K562 (cell line): ENCODE results near the gene TRAF3IP3. TPM values are rescaled to one million over a fixed set of nuclear protein-coding genes. Genes with fewer than 3 reads are reported as not detected.

ENCODE experiments used
- ATF4 ChIP-seq: fragments of 450-650 bp; formaldehyde crosslinking; IDR thresholded peaks from 2 replicates; pipeline ENCODE4 v1.4.0; 2022; ENCODE audit warnings: mild to moderate bottlenecking, moderate library complexity
- CGGBP1 ChIP-seq: fragments of 250-450 bp; sonication (Bioruptor Pico); IDR thresholded peaks from 2 replicates; pipeline ENCODE4 v1.9.0; 2021; ENCODE audit warnings: mild to moderate bottlenecking
- CLOCK ChIP-seq: fragments of 250-450 bp; sonication (Bioruptor Pico); IDR thresholded peaks from 2 replicates; pipeline ENCODE4 v1.4.0; 2020; ENCODE audit warnings: mild to moderate bottlenecking, moderate library complexity, borderline replicate concordance
- NELFE ChIP-seq: IDR thresholded peaks from 2 replicates; pipeline ENCODE4 v1.6.1; 2011; ENCODE audit warnings: mild to moderate bottlenecking; ENCODE audit not compliant: insufficient read depth, insufficient read length
- NR3C1 ChIP-seq: sonication (generic); formaldehyde crosslinking; IDR thresholded peaks from 2 replicates; pipeline ENCODE4 v1.8.1; 2022; ENCODE audit warnings: missing genetic modification reagents
- PREB ChIP-seq: sonication (generic); formaldehyde crosslinking; IDR thresholded peaks from 2 replicates; pipeline ENCODE4 v1.8.1; 2023; ENCODE audit warnings: mild to moderate bottlenecking, missing genetic modification reagents
- PYGO2 ChIP-seq: fragments of 450-650 bp; IDR thresholded peaks from 2 replicates; pipeline ENCODE4 v1.6.1; 2016; ENCODE audit warnings: mild to moderate bottlenecking, missing genetic modification characterization, moderate library complexity, missing compliant biosample characterization
- SLC30A9 ChIP-seq: fragments of 250-450 bp; sonication (Bioruptor Pico); IDR thresholded peaks from 2 replicates; pipeline ENCODE4 v1.8.0; 2022; ENCODE audit warnings: mild to moderate bottlenecking, moderate library complexity
- YY1 ChIP-seq, 3 experiments: IDR thresholded peaks; 2 replicates each; pipeline ENCODE4 v1.6.1; 2011; ENCODE audit warnings: low read length in 2 of 3, mild to moderate bottlenecking in 2 of 3, moderate library complexity in 2 of 3, borderline replicate concordance in 1 of 3, control low read depth in 1 of 3, low read depth in 1 of 3; ENCODE audit not compliant: insufficient read depth in 3 of 3, insufficient replicate concordance in 2 of 3, control insufficient read depth in 1 of 3, insufficient read length in 1 of 3; ENCODE audit errors: extremely low read depth in 1 of 3
- ZFP1 ChIP-seq: fragments of 450-650 bp; formaldehyde crosslinking; IDR thresholded peaks from 2 replicates; pipeline ENCODE4 v1.4.0; 2020; ENCODE audit warnings: mild to moderate bottlenecking, mixed read lengths
- ZMIZ1 ChIP-seq, 2 experiments: fragments of 150-350 bp in 1 of 2; IDR thresholded peaks; 2 replicates each; pipeline ENCODE4 v1.6.1; 2012 to 2016; ENCODE audit warnings: low read depth in 2 of 2, low read length in 2 of 2, mild to moderate bottlenecking in 1 of 2, moderate library complexity in 1 of 2
- ZNF655 ChIP-seq: fragments of 250-450 bp; sonication (Bioruptor Pico); IDR thresholded peaks from 2 replicates; pipeline ENCODE4 v1.5.0; 2021
- ZNF785 ChIP-seq: fragments of 250-450 bp; sonication (Bioruptor Pico); IDR thresholded peaks from 2 replicates; pipeline ENCODE4 v1.4.0; 2020; ENCODE audit warnings: mild to moderate bottlenecking
- polyA plus RNA-seq, 8 experiments: library from polyadenylated mRNA; depleted of rRNA in 4 of 8; stranded (reverse) in 5 of 8; unstranded in 3 of 8; fragments of >200 nt; fragmentation: Nextera tagmentation in 2 of 8; fragmentation: Illumina TruSeq in 1 of 8; extraction: Ambion mirVana in 2 of 8; extraction: Trizol in 1 of 8; gene quantifications; 2 replicates each; pipeline versions ENCODE4 v1.2.1 to v1.2.3, GENCODE V29; 2011 to 2014; ENCODE audit warnings: inconsistent platforms in 1 of 8, missing spikeins in 1 of 8
- total RNA-seq, 7 experiments: library from RNA; depleted of rRNA in 6 of 7; stranded (reverse); fragments of >200 nt in 6 of 7; fragmentation: Illumina TruSeq in 2 of 7; extraction: Trizol in 2 of 7; gene quantifications; 2 replicates each; pipeline versions ENCODE4 v1.2.1 to v1.2.3, GENCODE V29; 2011 to 2021; ENCODE audit warnings: low replicate concordance in 1 of 7

TRAF3IP3 gene
- total and polyA plus RNA-seq, 9 of the 15 experiments (the other 6 are each of a cell fraction or from before 2014, with no cell fraction given), result 0.06 to 1.1 (median 0.31) TPM

GRCh38 chr1:209784265-209785169 lies 28.7 kb downstream of the TRAF3IP3 start, which contains the start of gene C1orf74 (continued):
- TF ChIP-seq CLOCK (no peak), CGGBP1 (CRISPR knock-in tag) (0 out of 2 replicates have a peak, but pooled peaks have one; percentile 14), PYGO2 (tag) (peak; percentile 67; the same call in 1 of the 2 replicates), ZMIZ1 (IDR thresholded peaks at IDR 0.05; ENCODE audit: low read depth in 2 of 2, low read length in 2 of 2) (peak in 1 of 2 experiments; percentile 49; a peak in 2 of 4 replicates), YY1 (IDR thresholded peaks at IDR 0.05; ENCODE audit: borderline replicate concordance in 1 of 3, control insufficient read depth in 1 of 3, extremely low read depth in 1 of 3, insufficient read depth in 3 of 3, insufficient read length in 1 of 3, insufficient replicate concordance in 2 of 3, low read depth in 1 of 3, low read length in 2 of 3) (peak in 2 of 3 experiments; percentile 64 to 79), NELFE (no peak), ZFP1 (CRISPR knock-in tag) (peak; percentile 23; the same call in 1 of the 2 replicates), SLC30A9 (CRISPR knock-in tag) (no peak), ZNF785 (CRISPR knock-in tag) (no peak), ZNF655 (CRISPR knock-in tag) (no peak), PREB (CRISPR knock-in tag) (no peak), ATF4 (CRISPR knock-in tag) (no peak; the same call in none of the 2 replicates), NR3C1 (no peak)
